HFFc6 (cell line): ENCODE measurements around the gene CRKL. TPM values are rescaled to one million over a fixed set of nuclear protein-coding genes. Genes with fewer than 3 reads are reported as not detected.

Experiments used
- DNase-seq: peaks from one replicate; pipeline ENCODE4 v3.0.0-alpha.2; 2018
- H3K27ac Mint-ChIP-seq: 2 replicates; pipeline ENCODE4 v1.8.0; 2020; ENCODE audit warnings: mild to moderate bottlenecking, mixed read lengths
- H3K27me3 Mint-ChIP-seq: 2 replicates; pipeline ENCODE4 v1.8.0; 2021; ENCODE audit warnings: mild to moderate bottlenecking, moderate library complexity, mixed read lengths; ENCODE audit not compliant: insufficient read depth
- H3K36me3 Mint-ChIP-seq: 2 replicates; pipeline ENCODE4 v1.8.0; 2021; ENCODE audit warnings: low read depth, mixed read lengths
- H3K4me1 Mint-ChIP-seq: 2 replicates; pipeline ENCODE4 v1.8.0; 2020; ENCODE audit warnings: low read depth, mixed read lengths
- H3K4me3 Mint-ChIP-seq: 2 replicates; pipeline ENCODE4 v1.8.0; 2020; ENCODE audit warnings: mild to moderate bottlenecking, moderate library complexity, mixed read lengths
- H3K9me3 Mint-ChIP-seq: 2 replicates; pipeline ENCODE4 v1.8.0; 2020; ENCODE audit warnings: mild to moderate bottlenecking, mixed read lengths
- total RNA-seq, 6 experiments: library from RNA; stranded (reverse); fragmentation: NEBNext Ultra II Directional; extraction: Animal tissue kit (Norgen Biotek cat#: 25700); gene quantifications; 2 replicates in 1 of 6; 3 replicates in 5 of 6; pipeline ENCODE4 v1.2.3, GENCODE V29; 2021
- TF ChIP-seq, protein P1 (sequence below): fragments of 200-600 bp; sonication (generic); IDR thresholded peaks from 2 replicates; pipeline ENCODE4 v1.5.0; 2021; ENCODE audit warnings: antibody characterized with exemption, mild to moderate bottlenecking

The CRKL gene
- total RNA-seq, 6 experiments from 2014 or later = 44.0 to 51.5 (median 47.6) TPM

DNA sequence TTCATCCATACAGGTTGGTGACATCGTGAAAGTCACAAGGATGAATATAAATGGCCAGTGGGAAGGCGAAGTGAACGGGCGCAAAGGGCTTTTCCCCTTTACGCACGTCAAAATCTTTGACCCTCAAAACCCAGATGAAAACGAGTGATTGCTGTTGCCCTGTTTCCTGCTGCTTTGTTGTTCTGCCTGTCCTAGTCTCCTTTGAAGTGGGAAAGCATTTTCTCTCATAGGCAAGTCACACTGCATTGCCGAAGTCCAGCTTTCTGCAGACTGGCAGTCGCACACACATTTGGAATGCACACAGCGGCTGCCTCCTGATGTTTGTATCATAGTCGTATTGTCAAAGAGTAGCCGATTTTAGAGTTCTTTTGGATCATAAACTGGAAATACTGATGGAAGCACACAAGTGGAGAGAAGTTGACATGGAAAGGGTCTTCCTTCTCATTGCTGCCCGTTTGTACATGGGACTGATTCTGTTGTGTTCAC, 32.5 kb downstream of the CRKL start:
- TF ChIP-seq, protein P1, sequence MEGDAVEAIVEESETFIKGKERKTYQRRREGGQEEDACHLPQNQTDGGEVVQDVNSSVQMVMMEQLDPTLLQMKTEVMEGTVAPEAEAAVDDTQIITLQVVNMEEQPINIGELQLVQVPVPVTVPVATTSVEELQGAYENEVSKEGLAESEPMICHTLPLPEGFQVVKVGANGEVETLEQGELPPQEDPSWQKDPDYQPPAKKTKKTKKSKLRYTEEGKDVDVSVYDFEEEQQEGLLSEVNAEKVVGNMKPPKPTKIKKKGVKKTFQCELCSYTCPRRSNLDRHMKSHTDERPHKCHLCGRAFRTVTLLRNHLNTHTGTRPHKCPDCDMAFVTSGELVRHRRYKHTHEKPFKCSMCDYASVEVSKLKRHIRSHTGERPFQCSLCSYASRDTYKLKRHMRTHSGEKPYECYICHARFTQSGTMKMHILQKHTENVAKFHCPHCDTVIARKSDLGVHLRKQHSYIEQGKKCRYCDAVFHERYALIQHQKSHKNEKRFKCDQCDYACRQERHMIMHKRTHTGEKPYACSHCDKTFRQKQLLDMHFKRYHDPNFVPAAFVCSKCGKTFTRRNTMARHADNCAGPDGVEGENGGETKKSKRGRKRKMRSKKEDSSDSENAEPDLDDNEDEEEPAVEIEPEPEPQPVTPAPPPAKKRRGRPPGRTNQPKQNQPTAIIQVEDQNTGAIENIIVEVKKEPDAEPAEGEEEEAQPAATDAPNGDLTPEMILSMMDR = no peak
- peaks cover 27% of the 10 kb centered on the region for H3K36me3 Mint-ChIP-seq
- no peak for DNase-seq
- H3K27ac Mint-ChIP-seq = no peak overlapping the region
- H3K4me1 Mint-ChIP-seq = peaks cover 28% of the 10 kb centered on the region
- H3K9me3 Mint-ChIP-seq = no peaks in the 10 kb centered on the region
- no peaks in the 10 kb centered on the region for H3K27me3 Mint-ChIP-seq
- H3K4me3 Mint-ChIP-seq = no peak overlapping the region

DNA sequence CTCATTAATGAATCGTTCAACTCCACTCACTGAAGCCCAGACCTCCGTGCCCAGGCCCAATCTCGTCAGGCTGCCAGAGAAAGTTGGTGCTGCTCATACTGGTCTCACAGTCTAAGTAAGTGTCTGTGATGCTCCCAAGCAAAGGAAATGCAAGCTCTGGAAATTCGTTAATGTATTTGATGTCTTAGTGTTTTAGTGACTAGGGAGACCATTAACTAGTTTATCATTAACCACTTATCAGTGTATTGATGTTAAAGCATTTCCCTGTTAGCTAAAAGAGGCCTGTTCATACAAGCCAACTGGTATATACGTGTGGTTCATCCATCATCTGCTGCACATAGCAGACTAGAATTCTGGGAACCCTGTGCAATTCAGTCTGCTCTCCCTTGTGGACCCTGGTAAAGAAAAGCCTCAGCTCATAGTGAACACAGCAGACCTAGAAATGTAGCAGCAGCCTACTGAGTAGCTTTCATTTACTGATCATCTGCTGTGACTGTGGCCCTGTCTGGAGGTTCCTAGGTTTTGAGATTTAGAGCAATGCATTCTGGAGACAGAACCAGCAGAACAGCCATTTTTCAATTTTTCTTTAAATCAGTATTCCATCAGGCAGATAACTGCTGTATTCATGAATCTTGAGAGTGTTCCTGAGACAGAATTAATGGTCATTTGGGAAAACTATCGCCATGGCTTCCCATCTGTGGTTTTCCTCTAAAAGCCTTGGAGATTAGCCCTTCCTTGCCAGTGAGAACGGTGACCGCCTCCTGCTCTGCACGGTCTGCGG, 34.1 kb downstream of the CRKL start:
- H3K4me3 Mint-ChIP-seq = no peak overlapping the region
- DNase-seq = no peak
- peaks cover 15% of the 10 kb centered on the region for H3K4me1 Mint-ChIP-seq
- peak overlapping the region; percentile 49 for H3K27ac Mint-ChIP-seq
- peaks cover 27% of the 10 kb centered on the region for H3K36me3 Mint-ChIP-seq
- TF ChIP-seq, protein P1 = no peak
- H3K9me3 Mint-ChIP-seq = no peaks in the 10 kb centered on the region
- H3K27me3 Mint-ChIP-seq = no peaks in the 10 kb centered on the region

DNA sequence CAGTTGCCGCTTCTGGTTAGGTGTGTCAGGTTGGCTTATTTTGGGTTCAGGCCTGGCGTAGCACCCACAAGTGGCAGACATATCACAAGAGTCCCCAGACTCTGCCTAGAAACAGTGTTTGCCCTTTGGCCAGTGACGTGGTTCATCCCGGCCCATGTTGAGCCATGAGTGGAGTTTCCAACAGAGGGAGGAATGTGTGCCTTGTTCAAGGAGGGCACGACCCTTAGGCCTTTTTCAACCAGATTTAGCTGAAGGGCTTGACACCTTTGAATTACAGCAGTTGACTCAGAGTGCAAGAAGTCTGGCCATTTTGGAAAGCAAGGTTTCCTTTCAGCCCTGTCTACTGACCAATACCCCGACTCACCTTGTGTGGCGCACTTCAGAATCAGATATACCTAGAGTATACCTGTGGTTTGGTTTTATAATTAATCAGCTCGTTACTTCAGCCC, 34.7 kb downstream of the CRKL start:
- Mint-ChIP-seq H3K36me3 (peaks cover 23% of the 10 kb centered on the region), H3K4me1 (peaks cover 12% of the 10 kb centered on the region; the same call in 1 of the 2 replicates), H3K27me3 (no peaks in the 10 kb centered on the region), H3K9me3 (no peaks in the 10 kb centered on the region), H3K27ac (no peak overlapping the region), H3K4me3 (no peak overlapping the region)
- no peak for DNase-seq
- TF ChIP-seq, protein P1 = no peak

DNA sequence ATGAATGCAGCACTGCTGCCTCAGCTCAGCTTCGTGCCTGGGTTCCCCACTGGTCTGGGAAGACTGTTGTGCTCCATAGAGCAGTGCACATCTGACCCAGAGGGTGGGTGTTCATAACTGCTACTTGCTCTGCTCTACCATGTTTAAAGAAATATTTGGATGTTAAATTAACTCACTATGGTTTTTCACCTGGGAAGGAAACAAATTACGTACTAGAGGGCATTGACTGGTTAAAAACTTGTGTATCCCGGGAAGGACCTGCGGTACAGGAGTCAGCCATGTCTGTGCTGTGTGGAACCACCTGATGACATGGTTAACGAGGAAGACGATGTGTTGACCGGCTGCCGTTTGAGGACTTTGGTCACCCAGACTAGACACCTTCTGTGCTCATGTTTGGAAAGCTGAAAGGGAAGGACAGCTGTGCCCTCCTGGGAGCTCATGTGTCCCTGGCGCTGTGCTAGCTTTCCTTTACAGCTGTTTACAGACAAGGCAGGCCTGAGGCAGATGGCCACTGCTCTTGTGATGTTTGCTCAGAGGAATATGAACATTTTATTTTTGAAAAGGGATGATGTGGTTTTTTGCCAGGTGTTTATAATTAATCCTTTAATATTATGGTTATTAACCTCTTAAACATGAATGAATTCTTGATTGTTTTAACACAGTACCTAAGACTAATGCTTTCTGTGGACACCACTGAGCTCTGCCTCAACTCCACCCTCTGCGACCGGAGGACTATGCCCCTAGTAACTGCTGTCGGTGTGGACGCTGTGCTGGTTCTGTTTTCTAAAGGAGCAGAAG, 35.5 kb downstream of the CRKL start:
- Mint-ChIP-seq H3K9me3 (no peaks in the 10 kb centered on the region), H3K27me3 (no peaks in the 10 kb centered on the region), H3K4me1 (peaks cover 13% of the 10 kb centered on the region; the same call in 1 of the 2 replicates), H3K4me3 (no peak overlapping the region), H3K27ac (no peak overlapping the region), H3K36me3 (peaks cover 23% of the 10 kb centered on the region)
- no peak for DNase-seq
- TF ChIP-seq, protein P1 = no peak

DNA sequence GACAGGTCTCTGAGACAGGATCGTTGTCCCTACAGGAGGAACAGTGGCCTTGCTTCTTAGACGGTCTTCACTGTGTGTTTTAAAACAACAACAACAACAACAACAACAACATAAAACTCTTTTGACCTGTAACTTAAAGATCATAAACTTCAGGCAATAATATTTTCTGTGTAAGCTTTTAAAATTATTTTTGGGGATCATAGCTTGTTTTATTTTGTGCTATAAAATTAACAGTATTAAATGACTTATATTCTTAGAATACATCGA, 36.1 kb downstream of the CRKL start:
- DNase-seq = no peak
- Mint-ChIP-seq H3K4me1 (peaks cover 18% of the 10 kb centered on the region; the same call in 1 of the 2 replicates), H3K36me3 (peaks cover 23% of the 10 kb centered on the region), H3K27me3 (no peaks in the 10 kb centered on the region), H3K27ac (no peak overlapping the region), H3K9me3 (no peaks in the 10 kb centered on the region), H3K4me3 (no peak overlapping the region)
- TF ChIP-seq, protein P1 = no peak
